CMK (cell line): ENCODE results near the gene FRMD8.

Experiments used
- DNase-seq: peaks from one replicate; pipeline ENCODE4 v3.0.0-alpha.2; 2010; ENCODE audit warnings: low read depth

Gene FRMD8

DNA sequence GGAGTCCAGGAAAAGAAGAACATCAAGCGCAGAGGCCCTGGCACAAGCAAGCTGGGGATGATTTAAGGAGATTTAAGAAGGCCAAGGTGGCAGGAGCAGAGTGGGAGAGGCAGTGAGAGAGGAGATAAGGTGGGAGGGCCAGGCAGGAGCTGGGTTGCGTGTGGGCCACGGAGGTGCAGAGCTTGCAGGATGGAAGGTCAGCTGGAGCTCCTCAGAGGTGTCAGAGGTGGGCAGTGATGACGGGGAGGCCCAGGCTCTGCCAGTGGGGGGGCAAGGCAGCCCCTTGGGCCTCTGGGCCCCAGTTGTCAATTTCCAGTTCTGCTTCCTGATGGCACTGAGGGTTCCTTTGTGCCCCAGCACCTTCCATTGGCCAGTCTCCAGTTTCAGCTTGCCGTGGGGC lies 6.5 kb downstream of the FRMD8 start:
- DNase-seq: no peak

DNA sequence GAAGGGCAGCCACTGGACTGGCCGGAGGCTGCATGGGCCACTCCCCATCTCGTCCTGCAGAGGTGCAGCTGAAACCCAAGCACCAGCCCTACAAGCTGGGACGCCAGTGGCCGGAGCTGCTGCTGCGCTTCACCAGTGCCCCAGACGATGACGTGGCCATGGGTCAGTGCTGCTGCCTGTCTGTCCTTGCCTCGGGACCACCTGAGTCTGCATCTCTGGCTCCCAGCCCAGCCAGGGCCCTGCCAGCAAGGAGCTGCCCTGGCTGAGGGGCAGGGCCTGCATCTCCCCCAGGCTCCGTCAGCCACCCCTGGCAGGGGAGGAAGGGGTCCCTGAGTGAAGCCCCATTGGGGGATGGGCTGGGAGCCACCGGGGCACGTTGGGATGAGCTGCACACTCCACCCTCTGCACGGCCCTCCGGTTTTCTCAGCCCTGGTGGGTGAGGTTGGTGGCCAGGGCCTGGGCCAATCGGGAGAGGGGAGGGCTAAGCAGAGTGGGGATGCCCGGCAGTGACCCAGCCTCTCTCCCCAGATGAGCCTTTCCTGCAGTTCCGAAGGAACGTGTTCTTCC lies 7.2 kb downstream of the FRMD8 start:
- no peak for DNase-seq

GRCh38 chr11:65394125-65394536 lies 7.7 kb downstream of the FRMD8 start:
- DNase-seq: no peak

GRCh38 chr11:65395961-65396530 lies 9.6 kb downstream of the FRMD8 start:
- DNase-seq: no peak

- no peak for DNase-seq
Measured at GRCh38 chr11:65396769-65397745, 10.6 kb downstream of the FRMD8 start.

DNA sequence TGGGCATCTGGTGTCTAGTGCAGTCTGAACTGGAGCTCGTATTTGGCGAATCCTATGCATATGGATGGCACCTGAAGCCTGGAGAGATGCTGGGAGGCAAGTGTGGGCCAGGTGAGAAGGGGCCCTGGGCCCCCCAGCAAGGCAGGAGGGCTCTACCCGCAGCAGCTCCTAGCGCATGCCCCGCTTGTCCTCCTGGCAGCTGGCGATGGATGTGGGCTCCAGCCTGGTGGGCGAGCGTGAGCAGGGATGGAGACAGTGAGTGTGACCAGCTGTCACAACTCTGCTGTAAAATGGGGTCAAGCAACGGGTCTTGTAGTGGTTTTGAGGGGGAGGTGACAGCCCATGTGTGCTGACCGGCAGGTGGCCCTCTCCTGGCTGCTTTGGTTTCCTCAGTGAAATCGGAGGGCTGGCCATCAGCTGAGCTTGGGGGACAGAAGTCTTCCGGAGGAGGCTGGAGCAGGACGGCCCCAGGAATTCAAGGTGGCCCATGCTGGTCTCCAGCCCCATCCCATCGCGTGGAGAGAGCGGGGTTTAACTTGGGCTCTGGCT lies 12.0 kb downstream of the FRMD8 start:
- DNase-seq: no peak

- DNase-seq: no peak
Measured at GRCh38 chr11:65399249-65399648, 12.8 kb downstream of the FRMD8 start.

DNA sequence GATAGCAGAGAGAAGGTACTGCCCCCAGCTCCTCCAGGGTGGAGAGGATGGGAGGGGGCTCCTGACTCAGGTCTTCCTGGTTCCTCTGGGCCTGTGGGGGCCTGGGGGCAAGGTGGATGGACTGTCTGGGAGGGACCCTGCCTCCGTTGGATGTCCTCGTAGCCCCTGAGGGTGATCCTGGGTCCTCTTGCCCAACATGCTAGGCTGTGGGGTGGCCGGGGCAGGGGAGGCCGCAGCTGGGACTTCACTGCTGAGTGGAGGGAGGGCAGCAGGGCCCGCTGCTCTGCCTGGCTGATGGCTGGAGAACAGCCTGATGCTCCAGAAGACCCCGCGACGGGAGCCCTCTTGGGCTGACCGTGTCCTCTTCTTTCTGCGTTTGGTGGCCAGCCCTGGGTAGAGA lies 13.4 kb downstream of the FRMD8 start:
- DNase-seq: no peak

- no peak for DNase-seq
Measured at GRCh38 chr11:65400307-65401072, 14.1 kb downstream of the FRMD8 start.

GRCh38 chr11:65401073-65401802 lies 14.8 kb downstream of the FRMD8 start:
- DNase-seq: no peak

DNA sequence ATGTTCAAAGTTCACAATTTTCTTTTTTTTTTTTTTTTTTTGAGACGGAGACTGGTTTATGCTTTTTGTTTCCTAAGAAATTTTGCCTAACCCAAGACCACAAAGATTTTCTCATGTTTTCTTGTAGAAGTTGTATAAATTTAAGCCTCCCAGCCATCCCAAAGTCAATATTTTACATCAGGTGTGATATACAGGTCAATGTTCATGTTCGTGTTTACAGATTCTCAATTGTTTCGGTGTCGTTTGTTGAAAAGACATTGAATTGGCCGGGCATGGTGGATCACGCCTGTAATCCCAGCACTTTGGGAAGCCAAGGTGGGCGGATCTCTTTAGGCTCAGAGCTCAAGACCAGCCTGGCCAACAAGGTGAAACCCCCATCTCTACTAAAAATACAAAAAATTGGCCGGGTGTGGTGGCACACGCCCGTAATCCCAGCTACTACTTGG lies 15.4 kb downstream of the FRMD8 start:
- DNase-seq: no peak

DNA sequence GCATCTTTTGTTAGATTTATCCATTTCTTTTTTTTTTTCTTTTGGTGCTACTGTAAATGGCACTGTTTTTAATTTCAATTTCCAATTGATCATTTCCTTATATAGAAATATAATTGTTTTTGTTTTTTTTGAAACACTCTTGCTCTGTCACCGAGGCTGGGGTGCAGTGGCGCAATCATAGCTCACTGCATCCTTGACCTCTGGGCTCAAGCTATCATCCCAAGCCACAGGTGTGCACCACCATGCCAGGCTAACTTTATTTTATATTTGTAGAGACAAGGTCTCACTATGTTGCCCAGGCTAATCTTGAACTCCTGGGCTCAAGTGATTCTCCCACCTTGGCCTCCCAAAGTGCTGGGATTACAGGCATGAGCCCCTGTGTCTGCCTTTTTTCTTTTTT lies 16.4 kb downstream of the FRMD8 start:
- DNase-seq: no peak

DNA sequence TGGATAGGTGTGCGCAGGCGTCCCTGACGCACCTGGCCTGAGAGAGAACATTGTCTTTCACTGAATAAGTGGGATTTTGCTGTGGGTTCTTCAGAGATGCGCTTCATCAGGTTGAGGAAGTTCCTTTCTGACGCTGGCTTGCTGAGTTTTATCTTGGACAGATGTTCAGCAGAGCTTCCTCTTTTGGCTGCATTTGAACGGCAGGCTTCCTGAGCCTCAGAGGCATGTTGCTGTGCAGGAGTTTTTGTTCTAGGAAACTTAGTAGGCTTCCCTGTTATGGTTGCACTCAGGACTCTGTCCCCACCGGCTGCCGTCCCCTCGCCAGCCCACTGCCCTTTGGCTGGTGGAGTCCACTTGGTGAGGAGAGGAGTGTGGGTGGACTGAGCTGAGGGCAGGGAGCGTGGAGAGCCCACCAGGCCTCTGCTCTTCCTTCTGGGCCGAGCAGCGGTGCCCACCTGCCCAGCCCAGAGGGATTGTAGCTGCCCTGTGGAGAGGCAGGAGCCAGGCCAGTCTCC lies 17.2 kb downstream of the FRMD8 start:
- no peak for DNase-seq

GRCh38 chr11:65404210-65404609 lies 17.8 kb downstream of the FRMD8 start:
- DNase-seq: no peak

- no peak for DNase-seq
Measured at GRCh38 chr11:65404638-65405339, 18.4 kb downstream of the FRMD8 start.

GRCh38 chr11:65410936-65411680 lies 24.7 kb downstream of the FRMD8 start:
- DNase-seq: no peak

DNA sequence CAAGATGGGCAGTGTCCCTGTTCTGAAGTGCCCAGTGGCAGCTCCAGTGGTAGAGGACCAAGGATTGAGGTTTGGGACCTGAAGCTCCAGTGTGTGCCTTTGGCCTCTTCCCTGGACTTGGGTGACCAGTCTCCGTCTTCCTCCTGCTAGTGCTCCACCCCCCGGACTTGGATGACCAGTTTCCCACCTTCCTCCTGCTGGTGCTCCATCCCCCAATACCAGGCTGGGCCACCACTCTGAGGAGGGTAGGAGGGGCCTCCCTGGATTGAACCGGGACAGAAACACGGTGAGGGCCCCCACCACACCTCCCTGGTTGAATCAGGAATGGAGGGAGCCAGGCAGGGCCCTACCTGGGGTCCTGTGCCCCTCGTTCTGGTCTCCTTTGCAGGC lies 25.2 kb downstream of the FRMD8 start:
- DNase-seq: no peak

- no peak for DNase-seq
Measured at GRCh38 chr11:65412271-65413076, 26.0 kb downstream of the FRMD8 start.
